Activated T-helper 9 cell treated with anti-CD3 and anti-CD28 coated beads, Interleukin-2, amount 50 U/mL, for 16 hours (primary cell): Measurements from ENCODE around the gene SLC30A7.
"Not testable (repeated sequence)": the region's sequence is repeated elsewhere in the genome, so short reads cannot be mapped to it uniquely, and the experiment has no call there.

Experiments
- DNase-seq: peaks from one replicate; pipeline ENCODE4 v3.0.0-alpha.2; 2020; ENCODE audit warnings: low read depth

SLC30A7 gene

DNA sequence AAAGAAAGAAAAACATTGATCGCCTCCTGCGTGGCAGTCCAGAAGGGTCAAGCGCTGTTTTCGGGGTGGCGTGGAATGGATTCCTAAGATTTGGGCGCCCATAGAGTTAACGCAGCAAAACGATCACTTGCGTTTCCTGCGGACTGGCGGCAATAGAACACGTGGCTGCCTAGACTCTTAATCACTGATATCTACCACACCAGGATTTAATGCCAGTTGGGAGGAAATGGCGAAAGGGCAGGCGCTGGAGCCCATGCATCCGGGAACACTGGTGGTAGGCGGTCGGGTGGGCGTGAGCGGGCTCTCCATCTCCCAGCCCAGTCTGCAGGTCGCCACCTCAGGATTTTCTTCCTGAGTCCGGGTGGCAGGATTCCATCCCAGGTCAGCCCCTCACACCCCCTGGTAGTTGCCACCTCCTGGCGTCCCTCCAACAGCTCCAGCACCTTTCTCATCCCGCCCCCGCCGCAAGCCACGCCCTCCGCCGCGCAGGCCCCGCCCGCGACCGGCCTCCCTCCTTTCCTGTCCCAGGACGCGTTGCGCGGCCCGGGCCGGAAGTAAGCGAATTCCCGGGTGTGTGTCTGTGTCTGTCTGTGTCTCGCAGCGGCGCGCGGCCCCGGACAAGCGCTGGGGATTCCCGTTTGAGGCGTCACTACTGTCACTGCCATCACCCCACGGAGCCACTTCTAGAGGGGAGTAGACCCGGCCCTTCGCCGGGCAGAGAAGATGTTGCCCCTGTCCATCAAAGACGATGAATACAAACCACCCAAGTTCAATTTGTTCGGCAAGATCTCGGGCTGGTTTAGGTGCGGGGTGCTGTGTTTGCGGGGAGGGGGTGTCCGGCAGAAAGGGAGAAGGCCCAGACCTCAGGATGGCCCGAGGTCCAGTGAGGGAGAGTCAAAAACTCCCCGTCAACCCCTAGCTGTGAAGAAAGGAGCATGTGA lies at the start of gene SLC30A7:
Gene SLC30A7, plus strand, starts transcription at position 551 of the 941 bp plus-strand sequence. Its CDS starts 173 bp downstream, at position 724.
- DNase-seq = peak; percentile 97

DNA sequence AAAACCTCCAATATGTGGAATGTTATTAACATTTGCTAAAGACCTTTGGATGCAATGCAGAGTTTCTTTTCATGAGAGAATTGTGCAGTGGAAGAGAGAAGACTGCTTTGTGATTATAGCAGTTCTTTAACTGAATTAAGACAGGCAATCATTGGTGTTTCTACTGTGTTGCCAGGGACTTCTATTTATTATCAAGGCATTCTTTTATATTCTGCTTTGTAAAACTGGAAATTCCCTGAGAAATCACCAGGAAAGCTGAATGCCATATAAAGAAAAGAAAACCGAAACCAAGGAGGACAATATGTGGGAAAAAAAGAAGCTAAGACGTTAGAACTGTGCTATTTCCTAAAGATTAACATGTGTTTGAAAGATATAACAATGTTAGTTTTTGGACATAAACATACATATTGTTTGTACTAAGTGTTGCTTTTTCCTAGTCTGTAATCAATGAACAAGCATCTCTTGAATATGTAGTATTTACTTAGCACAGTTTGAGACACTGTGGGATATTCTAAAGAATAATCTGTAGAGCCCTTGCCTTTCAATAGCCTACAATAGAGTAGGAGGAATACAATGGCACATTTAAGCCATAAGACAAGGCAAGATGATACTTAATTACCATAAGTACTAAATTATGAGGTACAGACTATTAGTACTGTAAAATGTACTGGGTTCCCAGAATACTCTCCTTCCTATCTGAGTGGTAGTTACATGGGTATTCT lies 48.4 kb upstream of the SLC30A7 start:
- DNase-seq = no peak

DNA sequence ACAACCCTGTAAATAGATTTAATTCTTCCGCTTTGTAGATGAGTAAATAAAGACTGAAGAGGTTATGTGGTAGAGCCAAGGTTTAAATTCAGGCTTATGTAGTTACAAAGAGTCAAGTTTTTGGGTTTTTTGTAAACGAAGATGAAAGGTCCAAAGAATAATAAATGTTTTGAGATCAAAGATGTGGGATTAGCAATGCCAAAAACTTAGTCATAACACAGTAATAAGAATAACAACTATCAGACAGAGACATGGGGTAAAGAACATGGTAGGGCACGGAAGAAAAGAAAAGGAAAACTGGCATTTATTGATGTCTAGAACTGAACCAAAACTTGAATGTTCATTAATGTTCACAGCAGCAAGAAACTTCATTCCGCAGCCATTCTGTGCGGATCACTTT lies 44.2 kb upstream of the SLC30A7 start:
- no peak for DNase-seq

GRCh38 chr1:100852976-100853375 lies 42.9 kb upstream of the SLC30A7 start:
- no peak for DNase-seq

DNA sequence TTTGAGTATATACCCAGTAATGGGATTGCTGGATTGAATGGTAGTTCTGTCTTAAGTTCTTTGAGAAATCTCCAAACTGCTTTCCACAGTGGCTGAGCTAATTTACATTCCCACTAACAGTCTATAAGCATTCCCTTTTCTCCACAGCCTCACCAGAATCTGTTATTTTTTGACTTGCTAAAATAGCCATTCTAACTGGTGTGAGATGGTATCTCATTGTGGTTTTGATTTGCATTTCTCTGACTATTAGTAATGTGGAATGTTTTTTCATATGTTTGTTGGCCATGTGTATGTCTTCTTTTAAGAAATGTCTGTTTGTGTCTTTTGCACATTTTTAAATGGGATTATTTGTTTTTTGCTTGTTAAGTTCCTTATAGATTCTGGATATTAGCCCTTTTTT lies 40.8 kb upstream of the SLC30A7 start:
- DNase-seq = not testable (repeated sequence)

GRCh38 chr1:100860397-100860991 lies 35.4 kb upstream of the SLC30A7 start:
- no peak for DNase-seq

DNA sequence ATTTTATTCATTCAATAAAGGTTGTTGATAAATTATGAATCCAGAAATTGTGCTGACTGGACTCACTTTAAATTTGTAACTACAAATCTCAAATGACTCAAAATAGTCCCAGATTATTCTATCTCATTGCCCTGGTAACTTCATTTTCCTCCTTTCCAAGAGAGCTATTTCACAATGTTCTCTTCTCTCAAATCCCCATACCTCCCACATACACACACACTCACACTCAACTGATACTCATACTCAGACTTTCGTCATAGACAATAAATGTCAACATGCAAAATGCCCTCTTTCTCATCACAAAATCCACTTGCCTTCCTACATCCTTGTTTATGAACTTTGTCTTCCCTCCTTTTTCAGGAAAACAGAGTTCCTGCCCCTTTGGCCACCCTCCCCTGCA lies 34.5 kb upstream of the SLC30A7 start:
- no peak for DNase-seq

- DNase-seq = no peak
Measured at GRCh38 chr1:100862591-100862990, 33.3 kb upstream of the SLC30A7 start.

- DNase-seq = no peak
Measured at GRCh38 chr1:100866041-100866900, 29.6 kb upstream of the SLC30A7 start.

DNA sequence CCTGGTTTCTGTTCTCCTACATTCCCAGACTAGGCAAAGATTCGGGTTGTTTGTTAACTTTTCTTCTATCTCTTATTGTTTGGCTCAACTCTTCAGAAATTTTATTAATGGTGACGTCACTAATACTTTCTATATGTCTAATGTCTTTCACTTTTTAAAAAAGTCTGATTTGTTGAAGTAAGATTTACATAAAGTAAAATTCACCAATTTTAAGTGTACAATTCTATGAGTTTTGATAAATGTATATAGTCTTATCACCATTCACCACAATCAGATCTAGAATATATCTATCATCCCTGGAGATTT lies 29.0 kb upstream of the SLC30A7 start:
- DNase-seq = no peak

DNA sequence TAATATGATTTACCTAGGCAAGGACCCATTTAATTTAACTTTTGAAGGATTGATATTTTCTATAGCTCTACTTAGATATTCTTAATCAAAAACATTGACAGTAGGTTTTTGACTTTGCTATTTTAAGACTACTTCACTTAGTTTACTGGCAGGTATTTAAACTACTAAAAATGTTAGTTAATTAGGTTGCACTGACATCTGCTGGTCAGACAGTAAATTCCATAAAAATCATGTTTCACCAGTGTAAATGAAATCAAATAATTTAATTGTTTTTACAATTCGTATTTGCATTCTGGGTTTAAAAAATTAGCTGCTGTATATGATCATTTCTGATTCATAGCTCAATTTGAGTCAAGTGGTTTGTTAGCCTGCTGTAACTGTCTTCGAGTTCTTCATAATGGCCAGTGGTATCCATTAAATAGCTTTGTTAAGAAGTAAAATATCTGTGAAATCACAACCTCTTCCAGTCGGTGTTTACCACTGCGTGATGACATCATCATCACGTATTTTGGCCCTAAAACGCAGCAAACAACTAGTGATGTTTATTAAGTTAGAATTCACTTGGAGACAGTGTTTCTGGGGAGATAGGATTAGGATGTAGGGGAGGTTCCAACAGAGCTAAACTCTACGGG lies 27.4 kb upstream of the SLC30A7 start:
- no peak for DNase-seq

- no peak for DNase-seq
Measured at GRCh38 chr1:100869996-100870395, 25.9 kb upstream of the SLC30A7 start.

DNA sequence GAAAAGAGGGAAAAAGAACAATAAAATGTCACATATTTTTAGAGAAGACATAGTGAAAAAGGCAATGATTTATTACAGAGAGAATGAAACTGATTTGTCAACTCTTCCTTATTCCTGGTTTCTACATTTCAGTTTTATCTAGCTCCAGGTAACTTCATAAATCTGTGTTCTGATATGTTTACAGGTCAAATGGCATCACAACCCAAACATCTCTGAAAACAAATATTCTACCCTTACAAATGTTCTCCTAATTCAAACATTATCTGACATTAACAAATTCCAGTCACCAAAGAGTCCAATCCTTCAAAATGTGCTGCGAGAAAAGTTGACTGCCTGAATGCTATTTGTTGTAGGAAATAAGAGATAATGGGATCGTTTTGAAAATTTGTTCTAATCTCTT lies 21.5 kb upstream of the SLC30A7 start:
- DNase-seq = no peak

DNA sequence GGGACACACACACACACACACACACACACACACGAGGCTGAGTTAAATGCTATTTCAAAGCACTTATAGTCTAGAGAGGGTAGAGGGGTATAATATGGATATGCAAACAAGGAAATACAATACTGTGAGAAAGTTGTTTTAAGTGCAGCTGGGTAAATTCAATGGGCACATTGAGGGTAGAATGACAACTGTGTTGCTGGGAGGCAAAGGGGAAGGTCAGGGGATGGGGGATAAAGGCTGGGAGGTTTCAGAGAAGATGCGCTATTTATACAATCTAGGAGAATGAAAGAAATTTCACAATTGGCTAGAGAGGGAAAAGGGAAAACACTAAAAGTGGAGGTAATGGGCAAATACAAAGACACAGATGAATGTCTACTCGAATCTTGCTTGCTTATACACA lies 20.7 kb upstream of the SLC30A7 start:
- no peak for DNase-seq

- no peak for DNase-seq
Measured at GRCh38 chr1:100876291-100876690, 19.6 kb upstream of the SLC30A7 start.

GRCh38 chr1:100879422-100879821 lies 16.5 kb upstream of the SLC30A7 start:
- DNase-seq = no peak

DNA sequence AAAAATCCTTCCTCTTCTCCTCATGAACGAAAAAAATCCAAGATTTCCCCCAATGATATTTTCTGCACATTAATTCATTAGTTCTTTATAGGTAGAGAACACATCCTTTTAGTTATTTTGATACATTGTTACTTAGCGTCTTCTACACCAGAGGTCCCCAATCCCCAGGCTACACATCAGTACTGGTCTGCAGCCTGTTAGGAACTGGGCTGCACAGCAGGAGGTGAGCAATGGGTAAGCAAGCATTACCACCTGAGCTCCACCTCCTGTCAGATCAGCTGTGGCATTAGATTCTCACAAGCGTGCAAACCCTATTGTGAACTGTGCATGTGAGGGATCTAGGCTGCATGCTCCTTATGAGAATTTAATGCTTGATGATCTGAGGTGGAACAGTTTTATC lies 14.2 kb upstream of the SLC30A7 start:
- no peak for DNase-seq

DNA sequence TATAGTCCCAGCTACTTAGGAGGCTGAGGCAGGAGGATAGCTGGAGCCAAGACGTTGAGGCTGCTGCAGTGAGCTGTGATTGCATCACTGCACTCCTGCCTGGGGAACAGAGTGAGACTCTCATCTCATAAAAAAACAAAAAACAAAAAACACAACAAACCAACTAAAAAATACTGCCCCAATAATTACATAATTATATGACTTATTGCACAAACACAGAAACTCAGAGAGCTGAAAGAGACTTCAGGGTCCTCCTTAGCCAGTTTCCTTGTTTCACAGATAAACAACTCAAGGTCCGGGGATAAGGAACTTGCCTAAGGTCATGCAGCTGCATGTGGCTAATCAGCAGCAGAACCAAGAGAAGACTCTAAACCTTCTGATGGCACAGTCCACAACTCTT lies 13.2 kb upstream of the SLC30A7 start:
- DNase-seq = no peak

DNA sequence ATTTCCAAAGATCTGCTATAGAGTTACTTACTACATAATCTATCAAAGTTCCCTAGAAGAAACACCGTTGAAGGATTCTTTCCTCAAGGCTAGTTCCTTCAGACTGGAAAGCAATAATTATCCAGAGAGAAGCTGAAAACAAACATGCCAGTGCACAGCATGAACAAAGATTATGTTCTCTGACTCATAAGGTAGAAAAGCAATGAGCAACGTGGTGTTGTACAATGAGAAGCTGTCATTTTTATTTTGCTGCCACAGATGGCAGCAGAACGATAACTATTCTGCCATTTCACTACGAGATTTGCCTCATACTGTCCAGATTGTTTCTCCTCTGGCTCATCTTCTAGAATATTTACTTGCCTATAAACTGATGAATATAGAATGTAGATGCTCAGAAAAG lies 11.9 kb upstream of the SLC30A7 start:
- DNase-seq = no peak

DNA sequence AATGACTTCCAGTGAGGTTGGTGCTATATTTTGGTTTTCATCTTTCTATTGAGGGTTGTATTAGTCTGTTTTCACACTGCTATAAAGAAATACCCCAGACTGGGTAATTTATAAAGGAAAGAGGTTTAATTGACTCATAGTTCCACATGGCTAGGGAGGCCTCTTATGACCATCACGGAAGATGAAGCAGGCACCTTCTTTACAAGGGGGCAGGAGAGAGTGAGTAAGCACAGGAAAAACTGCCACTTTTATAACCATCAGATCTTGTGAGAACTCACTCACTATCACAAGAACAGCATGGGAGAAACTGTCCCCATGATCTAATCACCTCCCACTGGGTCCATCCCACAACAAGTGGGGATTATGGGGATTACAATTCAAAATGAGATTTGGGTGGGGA lies 6.9 kb upstream of the SLC30A7 start:
- DNase-seq = not testable (repeated sequence)

DNA sequence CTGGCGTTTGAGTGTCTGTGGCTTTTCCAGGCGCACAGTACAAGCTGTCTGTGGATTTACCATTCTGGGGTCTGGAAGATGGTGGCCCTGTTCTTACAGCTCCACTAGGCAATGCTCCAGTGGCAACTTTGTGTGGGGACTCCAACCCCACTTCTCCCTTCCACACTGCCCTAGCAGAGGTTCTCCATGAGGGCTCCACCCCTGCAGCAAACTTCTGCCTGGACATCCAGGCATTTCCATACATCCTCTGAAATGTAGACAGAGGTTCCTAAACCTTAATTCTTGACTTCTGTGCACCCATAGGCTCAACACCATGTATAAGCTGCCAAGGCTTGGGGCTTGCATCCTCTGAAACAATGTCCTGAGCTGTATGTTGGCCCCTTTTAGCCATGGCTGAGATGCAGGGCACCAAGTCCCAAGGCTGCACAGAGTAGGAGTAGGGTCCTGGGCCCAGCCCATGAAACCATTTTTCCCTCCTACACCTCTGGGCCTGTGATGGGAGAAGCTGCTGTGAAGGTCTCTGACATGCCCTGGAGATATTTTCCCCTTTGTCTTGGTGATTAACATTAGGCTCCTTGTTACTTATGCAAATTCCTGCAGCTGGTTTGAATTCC lies 5.9 kb upstream of the SLC30A7 start:
- not testable (repeated sequence) for DNase-seq
